Nephron (organoid): ENCODE measurements around the gene SPG11.

Experiments
- H3K27ac Mint-ChIP-seq, 3 experiments: 2 replicates each; pipeline ENCODE4 v1.8.0; 2020; ENCODE audit warnings: mixed read lengths in 3 of 3, mild to moderate bottlenecking in 2 of 3, moderate library complexity in 1 of 3
- H3K27me3 Mint-ChIP-seq: 2 replicates; pipeline ENCODE4 v1.8.0; 2021; ENCODE audit warnings: low read depth, mild to moderate bottlenecking, moderate library complexity, mixed read lengths
- H3K36me3 Mint-ChIP-seq: 2 replicates; pipeline ENCODE4 v1.8.0; 2020; ENCODE audit warnings: low read depth, mixed read lengths
- H3K4me1 Mint-ChIP-seq: 2 replicates; pipeline ENCODE4 v1.8.0; 2020; ENCODE audit warnings: mixed read lengths
- H3K4me3 Mint-ChIP-seq, 3 experiments: 2 replicates each; pipeline ENCODE4 v1.8.0; 2020; ENCODE audit warnings: mild to moderate bottlenecking in 3 of 3, mixed read lengths in 3 of 3, moderate library complexity in 2 of 3
- H3K9me3 Mint-ChIP-seq: 2 replicates; pipeline ENCODE4 v1.8.0; 2020; ENCODE audit warnings: mixed read lengths
- CTCF ChIP-seq, 3 experiments: fragments of 200-600 bp; sonication (generic); IDR thresholded peaks; one replicate each; pipeline ENCODE4 v1.5.0; 2021; ENCODE audit warnings: antibody characterized with exemption in 3 of 3; ENCODE audit not compliant: unreplicated experiment in 3 of 3

The SPG11 gene

GRCh38 chr15:44525018-44525417, 138.4 kb downstream of the SPG11 start:
- no peaks in the 10 kb centered on the region for H3K4me1 Mint-ChIP-seq

GRCh38 chr15:44519537-44519936, 143.9 kb downstream of the SPG11 start:
- Mint-ChIP-seq H3K9me3 (no peaks in the 10 kb centered on the region), H3K27me3 (no peaks in the 10 kb centered on the region), H3K27ac (no peak overlapping the region), H3K4me3 (no peak overlapping the region), H3K4me1 (no peaks in the 10 kb centered on the region), H3K36me3 (peaks cover 54% of the 10 kb centered on the region)
- no peak for TF ChIP-seq CTCF (IDR thresholded peaks at IDR 0.05; ENCODE audit: unreplicated experiment in 3 of 3)

More at GRCh38 chr15:44525018-44525417, 138.4 kb downstream of the SPG11 start:
- H3K27ac Mint-ChIP-seq = no peak overlapping the region
- no peaks in the 10 kb centered on the region for H3K27me3 Mint-ChIP-seq
- TF ChIP-seq CTCF (IDR thresholded peaks at IDR 0.05; ENCODE audit: unreplicated experiment in 3 of 3) = no peak
- H3K4me3 Mint-ChIP-seq = no peak overlapping the region
- no peaks in the 10 kb centered on the region for H3K9me3 Mint-ChIP-seq
- peaks cover 30% of the 10 kb centered on the region for H3K36me3 Mint-ChIP-seq

- H3K4me3 Mint-ChIP-seq = no peak overlapping the region
- peaks cover 37% of the 10 kb centered on the region for H3K36me3 Mint-ChIP-seq
- no peaks in the 10 kb centered on the region for H3K9me3 Mint-ChIP-seq
- H3K27me3 Mint-ChIP-seq = no peaks in the 10 kb centered on the region
- H3K27ac Mint-ChIP-seq = no peak overlapping the region
- no peaks in the 10 kb centered on the region for H3K4me1 Mint-ChIP-seq
- TF ChIP-seq CTCF (IDR thresholded peaks at IDR 0.05; ENCODE audit: unreplicated experiment in 3 of 3) = no peak
These were observed 147.0 kb downstream of the SPG11 start for GRCh38 chr15:44516436-44516835.
